GM19023 (cell line): ENCODE measurements around the gene NDUFS7.
A peak's percentile ranks its signal among the peaks of the same experiment; 100 is the strongest.

Source experiments
- ATAC-seq: cut with Tn5 transposase; IDR thresholded peaks from one replicate; pipeline ENCODE4 v1.9.1; 2021; ENCODE audit warnings: mild to moderate bottlenecking, moderate library complexity; ENCODE audit not compliant: unreplicated experiment

The NDUFS7 gene

GRCh38 chr19:1383312-1384084 lies at the start of gene NDUFS7:
Gene NDUFS7, plus strand, starts transcription at chr19:1383907. Its CDS starts 20 bp downstream, at chr19:1383927.
- ATAC-seq: peak; percentile 70

- no peak for ATAC-seq
Measured at GRCh38 chr19:1336079-1336684, 47.5 kb upstream of the NDUFS7 start.

GRCh38 chr19:1340681-1341469 lies 42.8 kb upstream of the NDUFS7 start:
- ATAC-seq: no peak

- no peak for ATAC-seq
Measured at GRCh38 chr19:1343041-1343440, 40.7 kb upstream of the NDUFS7 start.

- no peak for ATAC-seq
Measured at GRCh38 chr19:1349211-1349610, 34.5 kb upstream of the NDUFS7 start.

GRCh38 chr19:1350867-1351266 lies 32.8 kb upstream of the NDUFS7 start:
- no peak for ATAC-seq

GRCh38 chr19:1351381-1351851 lies 32.3 kb upstream of the NDUFS7 start:
- ATAC-seq: no peak

GRCh38 chr19:1353144-1353543 lies 30.6 kb upstream of the NDUFS7 start:
- ATAC-seq: no peak

- peak; percentile 41 for ATAC-seq
Measured at GRCh38 chr19:1354970-1355567, 28.6 kb upstream of the NDUFS7 start.

GRCh38 chr19:1355568-1356507 lies 27.9 kb upstream of the NDUFS7 start:
- ATAC-seq: no peak

GRCh38 chr19:1356508-1356865 lies 27.2 kb upstream of the NDUFS7 start:
- ATAC-seq: no peak

GRCh38 chr19:1357531-1358109 lies 26.1 kb upstream of the NDUFS7 start:
- ATAC-seq: no peak

GRCh38 chr19:1360126-1360817 lies 23.4 kb upstream of the NDUFS7 start:
- no peak for ATAC-seq

GRCh38 chr19:1360818-1361461 lies 22.8 kb upstream of the NDUFS7 start:
- no peak for ATAC-seq

- no peak for ATAC-seq
Measured at GRCh38 chr19:1361601-1362386, 21.9 kb upstream of the NDUFS7 start.

- ATAC-seq: no peak
Measured at GRCh38 chr19:1362387-1363257, 21.1 kb upstream of the NDUFS7 start.

- ATAC-seq: no peak
Measured at GRCh38 chr19:1363599-1363998, 20.1 kb upstream of the NDUFS7 start.
